ENCODE measurements around the gene TPBGL. TPM values are rescaled to one million over a fixed set of nuclear protein-coding genes. Genes with fewer than 3 reads are reported as not detected.
"Not testable (repeated sequence)": the region's sequence is repeated elsewhere in the genome, so short reads cannot be mapped to it uniquely, and the experiment has no call there.

The TPBGL gene
- total RNA-seq, 1 donor from 2014 or later, result 0.04 TPM

GRCh38 chr11:75271730-75272129 lies 31.2 kb downstream of the TPBGL start:
- no peak for TF ChIP-seq CTCF (IDR thresholded peaks at IDR 0.05; ENCODE audit: insufficient read depth, low read length, poor library complexity, severe bottlenecking)
- no peaks in the 10 kb centered on the region for H3K36me3 ChIP-seq (ENCODE audit: control insufficient read depth, insufficient read depth, low read length)
- no peak overlapping the region for H3K4me3 ChIP-seq (ENCODE audit: low read depth, low read length)
- no peaks in the 10 kb centered on the region for H3K27me3 ChIP-seq (ENCODE audit: control insufficient read depth, insufficient read depth, low read length)
- DNase-seq (ENCODE audit: low read depth), result no peak

GRCh38 chr11:75272391-75272790 lies 31.8 kb downstream of the TPBGL start:
- no peak for TF ChIP-seq CTCF (IDR thresholded peaks at IDR 0.05; ENCODE audit: insufficient read depth, low read length, poor library complexity, severe bottlenecking)
- no peaks in the 10 kb centered on the region for H3K36me3 ChIP-seq (ENCODE audit: control insufficient read depth, insufficient read depth, low read length)
- H3K27me3 ChIP-seq (ENCODE audit: control insufficient read depth, insufficient read depth, low read length), result no peaks in the 10 kb centered on the region
- DNase-seq (ENCODE audit: low read depth), result no peak
- no peak overlapping the region for H3K4me3 ChIP-seq (ENCODE audit: low read depth, low read length)

GRCh38 chr11:75272821-75273301 lies 32.3 kb downstream of the TPBGL start:
- no peak for TF ChIP-seq CTCF (IDR thresholded peaks at IDR 0.05; ENCODE audit: insufficient read depth, low read length, poor library complexity, severe bottlenecking)
- H3K4me3 ChIP-seq (ENCODE audit: low read depth, low read length), result no peak overlapping the region
- H3K36me3 ChIP-seq (ENCODE audit: control insufficient read depth, insufficient read depth, low read length), result no peaks in the 10 kb centered on the region
- H3K27me3 ChIP-seq (ENCODE audit: control insufficient read depth, insufficient read depth, low read length), result no peaks in the 10 kb centered on the region
- no peak for DNase-seq (ENCODE audit: low read depth)

GRCh38 chr11:75273411-75274391 lies 33.1 kb downstream of the TPBGL start:
- no peak for DNase-seq (ENCODE audit: low read depth)
- no peak overlapping the region for H3K4me3 ChIP-seq (ENCODE audit: low read depth, low read length)
- no peaks in the 10 kb centered on the region for H3K27me3 ChIP-seq (ENCODE audit: control insufficient read depth, insufficient read depth, low read length)
- no peak for TF ChIP-seq CTCF (IDR thresholded peaks at IDR 0.05; ENCODE audit: insufficient read depth, low read length, poor library complexity, severe bottlenecking)
- H3K36me3 ChIP-seq (ENCODE audit: control insufficient read depth, insufficient read depth, low read length), result no peaks in the 10 kb centered on the region

- H3K36me3 ChIP-seq (ENCODE audit: control insufficient read depth, insufficient read depth, low read length); DNase-seq (ENCODE audit: low read depth); H3K4me3 ChIP-seq (ENCODE audit: low read depth, low read length); H3K27me3 ChIP-seq (ENCODE audit: control insufficient read depth, insufficient read depth, low read length): not testable (repeated sequence)
These were observed 34.1 kb downstream of the TPBGL start for GRCh38 chr11:75274716-75275115.

GRCh38 chr11:75275581-75275980 lies 35.0 kb downstream of the TPBGL start:
- Histone ChIP-seq H3K4me3 (ENCODE audit: low read depth, low read length) (no peak overlapping the region), H3K36me3 (ENCODE audit: control insufficient read depth, insufficient read depth, low read length) (no peaks in the 10 kb centered on the region), H3K27me3 (ENCODE audit: control insufficient read depth, insufficient read depth, low read length) (no peaks in the 10 kb centered on the region)
- no peak for TF ChIP-seq CTCF (IDR thresholded peaks at IDR 0.05; ENCODE audit: insufficient read depth, low read length, poor library complexity, severe bottlenecking)
- DNase-seq (ENCODE audit: low read depth), result no peak

Measured in kidney epithelial cell (primary cell).